Suprapubic skin (tissue), 4 donors: Measurements from ENCODE around the gene CD79B. TPM values are rescaled to one million over a fixed set of nuclear protein-coding genes. Genes with fewer than 3 reads are reported as not detected.

Experiments used
- DNase-seq, 2 donors: peaks; one replicate each; pipeline ENCODE4 v3.0.0-alpha.2; 2019; ENCODE audit warnings: low spot score in 2 of 2
- H3K27ac ChIP-seq: fragments of 200-600 bp; sonication (generic); one replicate; pipeline ENCODE4 v1.5.1; 2019
- H3K27me3 ChIP-seq: fragments of 200-600 bp; sonication (generic); one replicate; pipeline ENCODE4 v1.5.1; 2019
- H3K36me3 ChIP-seq: fragments of 200-600 bp; sonication (generic); one replicate; pipeline ENCODE4 v1.5.1; 2019
- H3K4me1 ChIP-seq: fragments of 200-600 bp; sonication (generic); one replicate; pipeline ENCODE4 v1.5.1; 2019
- H3K4me3 ChIP-seq: fragments of 200-600 bp; sonication (generic); one replicate; pipeline ENCODE4 v1.5.1; 2019; ENCODE audit warnings: mild to moderate bottlenecking
- H3K9me3 ChIP-seq: fragments of 200-600 bp; sonication (generic); one replicate; pipeline ENCODE4 v1.5.1; 2019
- CTCF ChIP-seq, 2 donors: fragments of 200-600 bp in 1 of 2; fragments of 450-650 bp in 1 of 2; sonication (generic) in 1 of 2; IDR thresholded peaks; one replicate each; pipeline ENCODE4 v1.5.1; 2016 to 2019; ENCODE audit warnings: antibody characterized with exemption in 2 of 2, mild to moderate bottlenecking in 1 of 2, moderate library complexity in 1 of 2
- EP300 ChIP-seq: sonication (generic); formaldehyde crosslinking; IDR thresholded peaks from one replicate; pipeline ENCODE4 v1.6.1; 2017; ENCODE audit warnings: antibody characterized with exemption
- POLR2A ChIP-seq, 2 donors: fragments of 450-650 bp; IDR thresholded peaks; one replicate each; pipeline ENCODE4 v1.6.1; 2017; ENCODE audit warnings: antibody characterized with exemption in 2 of 2, mild to moderate bottlenecking in 2 of 2, moderate library complexity in 2 of 2
- POLR2AphosphoS5 ChIP-seq, 3 donors: sonication (generic); formaldehyde crosslinking; IDR thresholded peaks; one replicate each; pipeline ENCODE4 v1.6.1; 2017; ENCODE audit warnings: antibody characterized with exemption in 3 of 3
- WGBS: methylation state at CpG from one replicate; pipeline ENCODE4 v1.1.5; 2018; 5-methylcytosine and 5-hydroxymethylcytosine counted together
- total RNA-seq, 4 donors: library from RNA; depleted of rRNA; stranded (reverse); fragments of >200 nt; gene quantifications; one replicate each; pipeline ENCODE4 v1.1.0, GENCODE V29; 2016

The CD79B gene
- total RNA-seq, 4 donors from 2014 or later = 1.5 to 7.9 (median 2.2) TPM

- Histone ChIP-seq H3K27me3 (no peaks in the 10 kb centered on the region), H3K36me3 (no peaks in the 10 kb centered on the region), H3K9me3 (no peaks in the 10 kb centered on the region), H3K27ac (no peak overlapping the region), H3K4me1 (no peaks in the 10 kb centered on the region), H3K4me3 (no peak overlapping the region)
- no peak for TF ChIP-seq EP300
- no peak for TF ChIP-seq POLR2A (IDR thresholded peaks at IDR 0.05)
- DNase-seq = no peak
- 93% methylated on average over 4 of the region's 4 CpGs for WGBS
These were observed 5.8 kb upstream of the CD79B start for GRCh38 chr17:63937920-63938319.

GRCh38 chr17:63937319-63937718 is 5.2 kb upstream of the CD79B start:
- TF ChIP-seq POLR2AphosphoS5 (IDR thresholded peaks at IDR 0.05) (no peak), EP300 (no peak), POLR2A (IDR thresholded peaks at IDR 0.05) (no peak), CTCF (IDR thresholded peaks at IDR 0.05) (no peak)
- Histone ChIP-seq H3K27ac (no peak overlapping the region), H3K4me1 (no peaks in the 10 kb centered on the region), H3K9me3 (no peaks in the 10 kb centered on the region), H3K27me3 (no peaks in the 10 kb centered on the region), H3K4me3 (no peak overlapping the region), H3K36me3 (no peaks in the 10 kb centered on the region)
- DNase-seq = no peak
- WGBS = 87% methylated on average over 6 of the region's 6 CpGs

GRCh38 chr17:63934183-63935112 is 2.3 kb upstream of the CD79B start:
- no peaks in the 10 kb centered on the region for H3K36me3 ChIP-seq
- 67% methylated on average over 19 of the region's 21 CpGs for WGBS
- no peaks in the 10 kb centered on the region for H3K9me3 ChIP-seq
- H3K27ac ChIP-seq = no peak overlapping the region
- peaks cover 20% of the 10 kb centered on the region for H3K4me1 ChIP-seq
- TF ChIP-seq EP300 (no peak), POLR2A (IDR thresholded peaks at IDR 0.05) (no peak), POLR2AphosphoS5 (IDR thresholded peaks at IDR 0.05) (no peak), CTCF (IDR thresholded peaks at IDR 0.05) (no peak)
- H3K27me3 ChIP-seq = no peaks in the 10 kb centered on the region
- no peak for DNase-seq
- no peak overlapping the region for H3K4me3 ChIP-seq

GRCh38 chr17:63933598-63933997 is 1.5 kb upstream of the CD79B start:
- Histone ChIP-seq H3K4me1 (peaks cover 20% of the 10 kb centered on the region), H3K9me3 (no peaks in the 10 kb centered on the region), H3K4me3 (no peak overlapping the region), H3K27ac (no peak overlapping the region), H3K27me3 (no peaks in the 10 kb centered on the region), H3K36me3 (no peaks in the 10 kb centered on the region)
- 76% methylated on average over 7 of the region's 8 CpGs for WGBS
- TF ChIP-seq POLR2AphosphoS5 (IDR thresholded peaks at IDR 0.05) (no peak), CTCF (IDR thresholded peaks at IDR 0.05) (no peak), POLR2A (IDR thresholded peaks at IDR 0.05) (no peak), EP300 (no peak)
- no peak for DNase-seq

- DNase-seq = no peak
- TF ChIP-seq EP300 = no peak
- no peak for TF ChIP-seq POLR2AphosphoS5 (IDR thresholded peaks at IDR 0.05)
- no peak for TF ChIP-seq POLR2A (IDR thresholded peaks at IDR 0.05)
- TF ChIP-seq CTCF (IDR thresholded peaks at IDR 0.05) = no peak
- WGBS = 90% methylated on average over 4 of the region's 4 CpGs
- Histone ChIP-seq H3K9me3 (no peaks in the 10 kb centered on the region), H3K4me3 (no peak overlapping the region), H3K36me3 (no peaks in the 10 kb centered on the region), H3K27me3 (no peaks in the 10 kb centered on the region), H3K4me1 (peaks cover 20% of the 10 kb centered on the region), H3K27ac (no peak overlapping the region)
These were observed 590 bp upstream of the CD79B start for GRCh38 chr17:63932721-63933120.
